Stimulated activated effector memory CD8-positive, alpha-beta T cell treated with anti-CD3 and anti-CD28 coated beads, Interleukin-12 subunit alpha, Interleukin-12 subunit beta, amount 100 ng/mL, for 72 hours (primary cell): ENCODE data around the gene C9orf50.

ENCODE experiments used
- ATAC-seq: fragments of 150-1000 bp; cut with Tn5 transposase; 2 replicates; pipeline ENCODE4 v1.10.0; 2021
- DNase-seq, 2 donors: peaks; one replicate each; pipeline ENCODE4 v3.0.0; 2021 to 2022; ENCODE audit warnings: low spot score in 2 of 2
- H3K27ac Mint-ChIP-seq: one replicate; pipeline ENCODE4 v1.8.0; 2022; ENCODE audit warnings: mild to moderate bottlenecking, mixed read lengths
- H3K36me3 Mint-ChIP-seq: one replicate; pipeline ENCODE4 v1.8.0; 2022; ENCODE audit warnings: mild to moderate bottlenecking, mixed read lengths
- H3K4me1 Mint-ChIP-seq: one replicate; pipeline ENCODE4 v1.8.0; 2022; ENCODE audit warnings: mixed read lengths
- H3K4me3 Mint-ChIP-seq: one replicate; pipeline ENCODE4 v1.8.0; 2022; ENCODE audit warnings: mild to moderate bottlenecking, mixed read lengths
- H3K9me3 Mint-ChIP-seq: one replicate; pipeline ENCODE4 v1.8.0; 2022; ENCODE audit warnings: mixed read lengths

Gene C9orf50

GRCh38 chr9:129611307-129611800 lies 9.5 kb downstream of the C9orf50 start:
- Mint-ChIP-seq H3K9me3 (no peaks in the 10 kb centered on the region), H3K27ac (peak overlapping the region; percentile 93), H3K4me1 (peaks cover 40% of the 10 kb centered on the region), H3K36me3 (peaks cover 10% of the 10 kb centered on the region), H3K4me3 (peak overlapping the region; percentile 86)
- ATAC-seq (no peak), DNase-seq (no peak)

GRCh38 chr9:129610473-129611306 lies 10.2 kb downstream of the C9orf50 start:
- peak overlapping the region; percentile 86 for H3K4me3 Mint-ChIP-seq
- H3K36me3 Mint-ChIP-seq: peaks cover 10% of the 10 kb centered on the region
- DNase-seq (peak; percentile 70 to 84), ATAC-seq (peak; percentile 73)
- H3K4me1 Mint-ChIP-seq: peaks cover 47% of the 10 kb centered on the region
- H3K9me3 Mint-ChIP-seq: no peaks in the 10 kb centered on the region
- H3K27ac Mint-ChIP-seq: peak overlapping the region; percentile 93

- H3K4me1 Mint-ChIP-seq: peaks cover 49% of the 10 kb centered on the region
- DNase-seq (no peak), ATAC-seq (peak; percentile 8)
- peak overlapping the region; percentile 86 for H3K4me3 Mint-ChIP-seq
- peak overlapping the region; percentile 90 for H3K27ac Mint-ChIP-seq
- no peaks in the 10 kb centered on the region for H3K9me3 Mint-ChIP-seq
- peaks cover 10% of the 10 kb centered on the region for H3K36me3 Mint-ChIP-seq
Measured at GRCh38 chr9:129610213-129610472, 10.8 kb downstream of the C9orf50 start.

- DNase-seq: peak in 1 of 2 donors; percentile 73
- Mint-ChIP-seq H3K9me3 (no peaks in the 10 kb centered on the region), H3K4me1 (peaks cover 54% of the 10 kb centered on the region), H3K4me3 (peak overlapping the region; percentile 86), H3K27ac (peak overlapping the region; percentile 90), H3K36me3 (peaks cover 10% of the 10 kb centered on the region)
- ATAC-seq: peak; percentile 67
Measured at GRCh38 chr9:129609486-129610212, 11.3 kb downstream of the C9orf50 start.

GRCh38 chr9:129608561-129609481 lies 12.1 kb downstream of the C9orf50 start:
- H3K27ac Mint-ChIP-seq: peak overlapping the region; percentile 48
- H3K4me3 Mint-ChIP-seq: peak overlapping the region; percentile 86
- H3K4me1 Mint-ChIP-seq: peaks cover 60% of the 10 kb centered on the region
- no peak for DNase-seq
- ATAC-seq: no peak
- peaks cover 10% of the 10 kb centered on the region for H3K36me3 Mint-ChIP-seq
- H3K9me3 Mint-ChIP-seq: no peaks in the 10 kb centered on the region

- Mint-ChIP-seq H3K4me3 (peak overlapping the region; percentile 22), H3K4me1 (peaks cover 72% of the 10 kb centered on the region), H3K27ac (peak overlapping the region; percentile 89), H3K9me3 (no peaks in the 10 kb centered on the region), H3K36me3 (peaks cover 10% of the 10 kb centered on the region)
- no peak for ATAC-seq
- no peak for DNase-seq
Measured at GRCh38 chr9:129607027-129607387, 13.9 kb downstream of the C9orf50 start.

GRCh38 chr9:129606161-129607026 lies 14.5 kb downstream of the C9orf50 start:
- DNase-seq (no peak), ATAC-seq (no peak)
- Mint-ChIP-seq H3K4me1 (peaks cover 72% of the 10 kb centered on the region), H3K4me3 (peak overlapping the region; percentile 22), H3K9me3 (no peaks in the 10 kb centered on the region), H3K36me3 (peaks cover 10% of the 10 kb centered on the region), H3K27ac (peak overlapping the region; percentile 89)

- Mint-ChIP-seq H3K4me3 (no peak overlapping the region), H3K27ac (peak overlapping the region; percentile 67), H3K36me3 (peaks cover 5% of the 10 kb centered on the region), H3K4me1 (peaks cover 62% of the 10 kb centered on the region), H3K9me3 (no peaks in the 10 kb centered on the region)
- DNase-seq (no peak), ATAC-seq (no peak)
Measured at GRCh38 chr9:129604766-129605163, 16.1 kb downstream of the C9orf50 start.

GRCh38 chr9:129604056-129604765 lies 16.7 kb downstream of the C9orf50 start:
- Mint-ChIP-seq H3K4me1 (peaks cover 57% of the 10 kb centered on the region), H3K9me3 (no peaks in the 10 kb centered on the region), H3K36me3 (peaks cover 5% of the 10 kb centered on the region), H3K27ac (peak overlapping the region; percentile 67), H3K4me3 (no peak overlapping the region)
- no peak for ATAC-seq
- DNase-seq: no peak

GRCh38 chr9:129602598-129603415 lies 18.1 kb downstream of the C9orf50 start:
- peak; percentile 66 for ATAC-seq
- no peak overlapping the region for H3K4me3 Mint-ChIP-seq
- H3K36me3 Mint-ChIP-seq: peaks cover 10% of the 10 kb centered on the region
- peaks cover 56% of the 10 kb centered on the region for H3K4me1 Mint-ChIP-seq
- H3K27ac Mint-ChIP-seq: peak overlapping the region; percentile 81
- no peak for DNase-seq
- no peaks in the 10 kb centered on the region for H3K9me3 Mint-ChIP-seq

- peaks cover 45% of the 10 kb centered on the region for H3K4me1 Mint-ChIP-seq
- DNase-seq (no peak), ATAC-seq (no peak)
- H3K36me3 Mint-ChIP-seq: peaks cover 6% of the 10 kb centered on the region
- H3K4me3 Mint-ChIP-seq: no peak overlapping the region
- no peaks in the 10 kb centered on the region for H3K9me3 Mint-ChIP-seq
- H3K27ac Mint-ChIP-seq: peak overlapping the region; percentile 19
Measured at GRCh38 chr9:129601082-129601674, 19.7 kb downstream of the C9orf50 start.

- Mint-ChIP-seq H3K4me1 (peaks cover 41% of the 10 kb centered on the region), H3K9me3 (no peaks in the 10 kb centered on the region), H3K4me3 (peak overlapping the region; percentile 60), H3K27ac (peak overlapping the region; percentile 84), H3K36me3 (peaks cover 6% of the 10 kb centered on the region)
- DNase-seq: no peak
- ATAC-seq: peak; percentile 14
Measured at GRCh38 chr9:129598089-129598596, 22.8 kb downstream of the C9orf50 start.
